IMR-90 (cell line): ENCODE data around the gene PRR13. TPM values are rescaled to one million over a fixed set of nuclear protein-coding genes. Genes with fewer than 3 reads are reported as not detected.

Experiments
- ATAC-seq: fragments of 200-7000 bp; cut with Tn5 transposase; 2 replicates; pipeline ENCODE4 v1.9.1; 2020; ENCODE audit warnings: low read depth, mild to moderate bottlenecking, moderate library complexity
- BruUV-seq: library from RNA; stranded (reverse); fragments of 400-500 nt; replicated peaks from 2 replicates; lab custom pipeline; 2021; lab: Mats Ljungman, UMichigan
- CTCF ChIA-PET: fragments of 300-600 bp; formaldehyde crosslinking; extraction: SDS; loops from one replicate; lab custom pipeline; 2021; ENCODE audit warnings: antibody characterized with exemption; lab: Yijun Ruan, JAX
- POLR2A ChIA-PET: fragments of 300-600 bp; sonication (Branson Sonifier 250); formaldehyde crosslinking; loops from one replicate; lab custom pipeline; 2022; ENCODE audit warnings: antibody characterized with exemption; ENCODE audit not compliant: unreplicated experiment; lab: Charles Lee
- DNase-seq: peaks from one replicate; pipeline ENCODE4 v3.0.0; 2013
- H2AFZ ChIP-seq: replicated peaks from 2 replicates; pipeline ENCODE3; 2013; ENCODE audit warnings: low read length, mild to moderate bottlenecking; ENCODE audit not compliant: poor library complexity
- H2AK5ac ChIP-seq: 2 replicates; pipeline ENCODE4 v1.6.1; 2013; ENCODE audit warnings: low read depth, low read length, inconsistent platforms
- H2AK9ac ChIP-seq: replicated peaks from 2 replicates; pipeline ENCODE3; 2013; ENCODE audit warnings: mild to moderate bottlenecking, low read depth, low read length, moderate library complexity; ENCODE audit not compliant: poor library complexity
- H2BK120ac ChIP-seq: 2 replicates; pipeline ENCODE4 v1.6.1; 2013; ENCODE audit warnings: low read depth, low read length, inconsistent platforms
- H2BK15ac ChIP-seq: 3 replicates; pipeline ENCODE4 v1.6.1; 2013; ENCODE audit warnings: low read depth, low read length, inconsistent platforms
- H2BK20ac ChIP-seq: 2 replicates; pipeline ENCODE4 v1.6.1; 2013; ENCODE audit warnings: low read depth, mild to moderate bottlenecking, inconsistent platforms, low read length, moderate library complexity
- H2BK5ac ChIP-seq: 2 replicates; pipeline ENCODE4 v1.6.1; 2013; ENCODE audit warnings: mild to moderate bottlenecking, low read depth, low read length, inconsistent platforms; ENCODE audit not compliant: poor library complexity, severe bottlenecking
- H3K14ac ChIP-seq: replicated peaks from 2 replicates; pipeline ENCODE4 v1.6.1; 2013; ENCODE audit warnings: low read depth, low read length, inconsistent platforms
- H3K18ac ChIP-seq: 2 replicates; pipeline ENCODE4 v1.6.1; 2013; ENCODE audit warnings: low read depth, low read length, control low read depth
- H3K23ac ChIP-seq: 2 replicates; pipeline ENCODE4 v1.6.1; 2013; ENCODE audit warnings: low read depth, low read length, inconsistent platforms
- H3K27ac ChIP-seq: 2 replicates; pipeline ENCODE4 v1.5.1; 2013; ENCODE audit warnings: mild to moderate bottlenecking, control low read depth, low read length; ENCODE audit not compliant: insufficient read depth
- H3K27me3 ChIP-seq: 2 replicates; pipeline ENCODE4 v1.6.1; 2013; ENCODE audit warnings: low read length; ENCODE audit not compliant: control insufficient read depth, insufficient read depth
- H3K36me3 ChIP-seq: 2 replicates; pipeline ENCODE4 v1.6.1; 2013; ENCODE audit warnings: low read length, mixed read lengths; ENCODE audit not compliant: control insufficient read depth, insufficient read depth
- H3K4ac ChIP-seq: 2 replicates; pipeline ENCODE4 v1.6.1; 2013; ENCODE audit warnings: low read depth, low read length, inconsistent platforms
- H3K4me1 ChIP-seq: 2 replicates; pipeline ENCODE4 v1.6.1; 2013; ENCODE audit warnings: low read length, mixed read lengths; ENCODE audit not compliant: control insufficient read depth, insufficient read depth
- H3K4me2 ChIP-seq: 2 replicates; pipeline ENCODE4 v1.6.1; 2013; ENCODE audit warnings: low read depth, mild to moderate bottlenecking, control low read depth, low read length, moderate library complexity
- H3K4me3 ChIP-seq: 2 replicates; pipeline ENCODE4 v1.5.1; 2013; ENCODE audit warnings: low read depth, mild to moderate bottlenecking, control low read depth, low read length, moderate library complexity; ENCODE audit not compliant: insufficient read depth
- H3K56ac ChIP-seq: 2 replicates; pipeline ENCODE4 v1.6.1; 2013; ENCODE audit warnings: low read length, inconsistent platforms; ENCODE audit not compliant: insufficient read depth; ENCODE audit errors: extremely low read depth
- H3K79me1 ChIP-seq, 2 experiments: 2 replicates each; pipeline ENCODE4 v1.6.1; 2013; ENCODE audit warnings: low read length in 2 of 2, inconsistent platforms in 1 of 2, low read depth in 1 of 2
- H3K9ac ChIP-seq: 2 replicates; pipeline ENCODE4 v1.6.1; 2013; ENCODE audit warnings: low read depth, low read length, control low read depth
- H3K9me1 ChIP-seq: 2 replicates; pipeline ENCODE4 v1.6.1; 2013; ENCODE audit warnings: low read length, inconsistent platforms; ENCODE audit not compliant: insufficient read depth
- H3K9me3 ChIP-seq: 2 replicates; pipeline ENCODE4 v1.6.1; 2013; ENCODE audit warnings: low read length; ENCODE audit not compliant: control insufficient read depth, insufficient read depth
- H4K20me1 ChIP-seq: 2 replicates; pipeline ENCODE4 v1.6.1; 2013; ENCODE audit warnings: low read length, inconsistent platforms; ENCODE audit not compliant: insufficient read depth
- H4K5ac ChIP-seq: 2 replicates; pipeline ENCODE4 v1.6.1; 2013; ENCODE audit warnings: mild to moderate bottlenecking, low read depth, low read length, control low read depth
- H4K8ac ChIP-seq, 2 experiments: 2 replicates each; pipeline ENCODE4 v1.6.1; 2013; ENCODE audit warnings: low read depth in 2 of 2, low read length in 2 of 2, control low read depth in 1 of 2, inconsistent platforms in 1 of 2
- H4K91ac ChIP-seq: 2 replicates; pipeline ENCODE4 v1.6.1; 2013; ENCODE audit warnings: low read depth, low read length, inconsistent platforms; ENCODE audit not compliant: insufficient read depth
- BHLHE40 ChIP-seq: fragments of 150-350 bp; IDR thresholded peaks from 2 replicates; pipeline ENCODE4 v1.6.1; 2016; ENCODE audit warnings: mild to moderate bottlenecking, low read depth, low read length
- CEBPB ChIP-seq: IDR thresholded peaks from 2 replicates; pipeline ENCODE4 v1.6.1; 2012; ENCODE audit warnings: low read depth, low read length, improper control_type of control experiment
- CHD1 ChIP-seq: IDR thresholded peaks from 2 replicates; pipeline ENCODE4 v1.6.1; 2012; ENCODE audit warnings: low read depth, low read length, improper control_type of control experiment
- CTCF ChIP-seq: conservative IDR thresholded peaks from 2 replicates; pipeline ENCODE4 v1.5.1; 2012; ENCODE audit warnings: mild to moderate bottlenecking, low read depth, low read length, improper control_type of control experiment
- ELK1 ChIP-seq: fragments of 150-350 bp; IDR thresholded peaks from 2 replicates; pipeline ENCODE4 v1.6.1; 2016; ENCODE audit warnings: low read depth, mild to moderate bottlenecking, low read length, moderate library complexity, borderline replicate concordance
- FOS ChIP-seq: fragments of 150-350 bp; IDR thresholded peaks from 2 replicates; pipeline ENCODE4 v1.6.1; 2016; ENCODE audit warnings: low read depth, low read length
- MAFK ChIP-seq: IDR thresholded peaks from 2 replicates; pipeline ENCODE4 v1.6.1; 2012; ENCODE audit warnings: low read depth, low read length, improper control_type of control experiment
- MAZ ChIP-seq: IDR thresholded peaks from 2 replicates; pipeline ENCODE4 v1.6.1; 2012; ENCODE audit warnings: low read depth, mild to moderate bottlenecking, low read length, improper control_type of control experiment, moderate library complexity, borderline replicate concordance
- MXI1 ChIP-seq: IDR thresholded peaks from 2 replicates; pipeline ENCODE4 v1.6.1; 2012; ENCODE audit warnings: low read depth, mild to moderate bottlenecking, low read length, moderate library complexity, borderline replicate concordance
- NFE2L2 ChIP-seq: fragments of 150-350 bp; IDR thresholded peaks from 2 replicates; pipeline ENCODE4 v1.6.1; 2016; ENCODE audit warnings: low read depth, mild to moderate bottlenecking, low read length
- POLR2A ChIP-seq: IDR thresholded peaks from 2 replicates; pipeline ENCODE4 v1.6.1; 2012; ENCODE audit warnings: mild to moderate bottlenecking, low read depth, low read length
- RAD21 ChIP-seq: IDR thresholded peaks from 2 replicates; pipeline ENCODE4 v1.6.1; 2012; ENCODE audit warnings: low read length, improper control_type of control experiment
- RCOR1 ChIP-seq: IDR thresholded peaks from 2 replicates; pipeline ENCODE4 v1.6.1; 2012; ENCODE audit warnings: mild to moderate bottlenecking, low read length, improper control_type of control experiment; ENCODE audit not compliant: insufficient replicate concordance
- RFX5 ChIP-seq: IDR thresholded peaks from 2 replicates; pipeline ENCODE4 v1.8.0; 2012; ENCODE audit warnings: low read depth, mild to moderate bottlenecking, low read length, moderate library complexity
- SMC3 ChIP-seq: fragments of 150-350 bp; IDR thresholded peaks from 2 replicates; pipeline ENCODE4 v1.6.1; 2016; ENCODE audit warnings: low read depth, mild to moderate bottlenecking, antibody characterized with exemption, low read length, moderate library complexity
- USF2 ChIP-seq: fragments of 150-350 bp; IDR thresholded peaks from 2 replicates; pipeline ENCODE4 v1.6.1; 2017; ENCODE audit warnings: mild to moderate bottlenecking, antibody characterized with exemption, low read length, low read depth
- WGBS, 2 experiments: methylation state at CpG; one replicate each; pipeline versions ENCODE4 v1.1.5 to v1.1.7; 2013; ENCODE audit warnings: missing lambda C conversion rate in 2 of 2; ENCODE audit not compliant: insufficient read length in 1 of 2; ENCODE audit errors: extremely low coverage in 2 of 2; 5-methylcytosine and 5-hydroxymethylcytosine counted together
- dilution Hi-C: fragments of 300-500 bp; cut with HindIII; formaldehyde crosslinking; loops from one replicate; pipeline ENCODE4 v1.14.3; 2018; ENCODE audit warnings: low sequenced_read_pairs; ENCODE audit not compliant: unreplicated experiment
- in situ Hi-C: fragments of 300-500 bp; cut with MboI; formaldehyde crosslinking; loops from 3 replicates; pipeline ENCODE4 v1.14.3; 2019; ENCODE audit warnings: low sequenced_read_pairs, inconsistent platforms, mixed read lengths
- intact Hi-C: fragments of 100-400 bp; cut with micrococcal nuclease; formaldehyde crosslinking; loops from 2 replicates; pipeline ENCODE4 v1.10.0; 2022
- polyA plus RNA-seq, 3 experiments: library from polyadenylated mRNA; depleted of rRNA; stranded (reverse); fragments of >200 nt; gene quantifications; 2 replicates each; pipeline ENCODE4 v1.2.3, GENCODE V29; 2012; ENCODE audit warnings: low replicate concordance in 1 of 3
- total RNA-seq: library from RNA; depleted of rRNA; stranded (reverse); fragments of >200 nt; gene quantifications from 2 replicates; pipeline ENCODE4 v1.2.3, GENCODE V29; 2012

PRR13 gene
- total and polyA plus RNA-seq, 2 of the 4 experiments (the other 2 are of a cell fraction), result 25.5 to 114 TPM

- BruUV-seq, result no TSS peak
- no peak overlapping the region for H4K8ac ChIP-seq
- no peak for TF ChIP-seq POLR2A
- no peak for TF ChIP-seq USF2
- TF ChIP-seq SMC3, result no peak
- TF ChIP-seq CEBPB, result no peak
- no peak for TF ChIP-seq MAZ
- no peak for TF ChIP-seq RAD21
- no peak for TF ChIP-seq RFX5
- TF ChIP-seq BHLHE40, result no peak
- no peak for TF ChIP-seq FOS
- TF ChIP-seq CTCF, result no peak
- no peak for TF ChIP-seq MAFK
- TF ChIP-seq ELK1, result no peak
- TF ChIP-seq CHD1, result no peak
- no peak for TF ChIP-seq NFE2L2
- no peak for TF ChIP-seq MXI1
- no peak for TF ChIP-seq RCOR1
- H3K27me3 ChIP-seq, result no peaks in the 10 kb centered on the region
- 71% methylated on average over 2 of the region's 5 CpGs; no CpG with 5 or more reads in 1 of the 2 experiments for WGBS, 2 experiments
- ATAC-seq, result no peak
- no peak overlapping the region for H2BK5ac ChIP-seq
- H3K18ac ChIP-seq, result no peak overlapping the region
- H3K36me3 ChIP-seq, result peaks cover 84% of the 10 kb centered on the region
- no peaks in the 10 kb centered on the region; the same call in 1 of the 2 replicates for H3K9me1 ChIP-seq
- H3K9me3 ChIP-seq, result no peaks in the 10 kb centered on the region
- in situ Hi-C loops (no loop called here), intact Hi-C loops (loop anchor here (1.0 kb wide), 1 partner anchor 11 kb away; no protein-coding TSS in a partner anchor), dilution Hi-C loops (no loop called here)
- H3K23ac ChIP-seq, result no peak overlapping the region
- H2AFZ ChIP-seq, result no peak overlapping the region
- H3K27ac ChIP-seq, result no peak overlapping the region
- H3K4ac ChIP-seq, result no peak overlapping the region
- H2AK9ac ChIP-seq, result no peak overlapping the region
- H4K91ac ChIP-seq, result no peak overlapping the region
- ChIA-PET CTCF (no interaction called here), POLR2A (no interaction called here)
- peaks cover 33 to 74% of the 10 kb centered on the region in 2 experiments for H3K79me1 ChIP-seq
- no peak overlapping the region for H3K9ac ChIP-seq
- H3K4me1 ChIP-seq, result peaks cover 5% of the 10 kb centered on the region; the same call in 1 of the 2 replicates
- no peak overlapping the region for H3K4me3 ChIP-seq
- H2BK15ac ChIP-seq, result no peak overlapping the region
- H3K56ac ChIP-seq, result no peak overlapping the region
- no peak overlapping the region for H3K4me2 ChIP-seq
- H2AK5ac ChIP-seq, result no peak overlapping the region
- no peak overlapping the region for H2BK120ac ChIP-seq
- no peak overlapping the region for H2BK20ac ChIP-seq
- DNase-seq, result no peak
- H4K5ac ChIP-seq, result no peak overlapping the region
- peaks cover 81% of the 10 kb centered on the region for H4K20me1 ChIP-seq
- H3K14ac ChIP-seq, result no peak overlapping the region
Measured at GRCh38 chr12:53467082-53467481, 25.5 kb downstream of the PRR13 start.
